Neural crest cell (in vitro differentiated cells): ENCODE data around the gene HSP90AB1. TPM values are rescaled to one million over a fixed set of nuclear protein-coding genes. Genes with fewer than 3 reads are reported as not detected.
A peak's percentile ranks its signal among the peaks of the same experiment; 100 is the strongest.

ENCODE experiments used
- DNase-seq: peaks from one replicate; pipeline ENCODE4 v3.0.0; 2021; ENCODE audit warnings: low read depth, mixed read lengths, low spot score
- H3K27ac Mint-ChIP-seq: one replicate; pipeline ENCODE4 v1.8.0; 2021; ENCODE audit warnings: mild to moderate bottlenecking, mixed read lengths; ENCODE audit not compliant: unreplicated experiment
- H3K27me3 Mint-ChIP-seq: 2 replicates; pipeline ENCODE4 v1.8.0; 2021; ENCODE audit warnings: low read depth, mild to moderate bottlenecking, mixed read lengths
- H3K36me3 Mint-ChIP-seq: 2 replicates; pipeline ENCODE4 v1.8.0; 2021; ENCODE audit warnings: low read depth, mild to moderate bottlenecking, mixed read lengths
- H3K4me1 Mint-ChIP-seq: 2 replicates; pipeline ENCODE4 v1.8.0; 2021; ENCODE audit warnings: mixed read lengths
- H3K4me3 Mint-ChIP-seq: one replicate; pipeline ENCODE4 v1.8.0; 2021; ENCODE audit warnings: mild to moderate bottlenecking, mixed read lengths
- H3K9me3 Mint-ChIP-seq: 2 replicates; pipeline ENCODE4 v1.8.0; 2021; ENCODE audit warnings: mixed read lengths
- long read RNA-seq: library from polyadenylated mRNA; unstranded; transcript quantifications from one replicate; pipeline ENCODE4 v2.0.0, GENCODE V29; 2020
- total RNA-seq: library from RNA; stranded (reverse); gene quantifications from 2 replicates; pipeline ENCODE4 v1.2.1, GENCODE V29; 2021
- TF ChIP-seq, protein P1 (sequence below): fragments of 200-600 bp; sonication (generic); conservative IDR thresholded peaks from 2 replicates; pipeline ENCODE4 v1.5.0; 2021; ENCODE audit warnings: antibody characterized with exemption, mild to moderate bottlenecking

The HSP90AB1 gene
- total RNA-seq, result 1,508 and 1,541 TPM in 2 replicates
- long read RNA-seq, transcript HSP90AB1-201 (12 exons, 2,582 nt), result minor isoform, 17 of 6,241 reads
- long read RNA-seq, transcript HSP90AB1-203 (12 exons, 2,572 nt), result major isoform, 4,580 of 6,241 reads
- long read RNA-seq, partial matches to known transcripts, result 1,575 of 6,241 reads
- long read RNA-seq, other reads (novel, unspliced or antisense), result 68 of 6,241 reads

DNA sequence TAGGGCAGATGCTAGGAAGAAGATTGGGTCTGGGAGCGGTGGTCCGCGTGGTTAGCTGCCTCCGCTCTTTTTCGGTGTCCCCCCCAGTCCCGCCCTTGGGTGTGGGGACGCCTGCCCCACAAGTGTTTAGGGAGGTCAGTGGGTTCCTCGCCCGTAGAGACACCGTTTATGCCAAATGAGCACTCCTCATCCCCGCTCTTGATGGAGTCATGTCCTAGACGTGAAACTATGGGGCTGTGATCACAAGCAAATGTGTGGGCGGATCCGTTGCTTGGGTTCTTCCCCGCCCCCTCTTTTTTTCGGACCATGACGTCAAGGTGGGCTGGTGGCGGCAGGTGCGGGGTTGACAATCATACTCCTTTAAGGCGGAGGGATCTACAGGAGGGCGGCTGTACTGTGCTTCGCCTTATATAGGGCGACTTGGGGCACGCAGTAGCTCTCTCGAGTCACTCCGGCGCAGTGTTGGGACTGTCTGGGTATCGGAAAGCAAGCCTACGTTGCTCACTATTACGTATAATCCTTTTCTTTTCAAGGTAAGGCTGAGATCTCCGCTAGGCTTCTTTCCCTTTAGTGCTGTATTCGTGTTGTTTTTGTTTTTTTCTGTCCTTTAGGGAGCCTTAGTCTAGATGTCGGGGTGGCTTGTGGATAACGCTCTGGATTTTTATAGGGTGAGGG lies at the start of gene HSP90AB1:
TSS of gene HSP90AB1 (plus strand) at position 439 of the 675 bp plus-strand sequence. CDS start 1,529 bp downstream, outside the sequence.
- Mint-ChIP-seq H3K27me3 (peaks cover 14% of the 10 kb centered on the region), H3K27ac (peak within 1 kb of the TSS; percentile 99), H3K4me1 (peaks cover 54% of the 10 kb centered on the region), H3K4me3 (peak within 1 kb of the TSS; percentile 100), H3K9me3 (no peaks in the 10 kb centered on the region), H3K36me3 (peaks cover 35% of the 10 kb centered on the region)
- DNase-seq, result peak; percentile 92
- TF ChIP-seq, protein P1, sequence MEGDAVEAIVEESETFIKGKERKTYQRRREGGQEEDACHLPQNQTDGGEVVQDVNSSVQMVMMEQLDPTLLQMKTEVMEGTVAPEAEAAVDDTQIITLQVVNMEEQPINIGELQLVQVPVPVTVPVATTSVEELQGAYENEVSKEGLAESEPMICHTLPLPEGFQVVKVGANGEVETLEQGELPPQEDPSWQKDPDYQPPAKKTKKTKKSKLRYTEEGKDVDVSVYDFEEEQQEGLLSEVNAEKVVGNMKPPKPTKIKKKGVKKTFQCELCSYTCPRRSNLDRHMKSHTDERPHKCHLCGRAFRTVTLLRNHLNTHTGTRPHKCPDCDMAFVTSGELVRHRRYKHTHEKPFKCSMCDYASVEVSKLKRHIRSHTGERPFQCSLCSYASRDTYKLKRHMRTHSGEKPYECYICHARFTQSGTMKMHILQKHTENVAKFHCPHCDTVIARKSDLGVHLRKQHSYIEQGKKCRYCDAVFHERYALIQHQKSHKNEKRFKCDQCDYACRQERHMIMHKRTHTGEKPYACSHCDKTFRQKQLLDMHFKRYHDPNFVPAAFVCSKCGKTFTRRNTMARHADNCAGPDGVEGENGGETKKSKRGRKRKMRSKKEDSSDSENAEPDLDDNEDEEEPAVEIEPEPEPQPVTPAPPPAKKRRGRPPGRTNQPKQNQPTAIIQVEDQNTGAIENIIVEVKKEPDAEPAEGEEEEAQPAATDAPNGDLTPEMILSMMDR, result no peak

DNA sequence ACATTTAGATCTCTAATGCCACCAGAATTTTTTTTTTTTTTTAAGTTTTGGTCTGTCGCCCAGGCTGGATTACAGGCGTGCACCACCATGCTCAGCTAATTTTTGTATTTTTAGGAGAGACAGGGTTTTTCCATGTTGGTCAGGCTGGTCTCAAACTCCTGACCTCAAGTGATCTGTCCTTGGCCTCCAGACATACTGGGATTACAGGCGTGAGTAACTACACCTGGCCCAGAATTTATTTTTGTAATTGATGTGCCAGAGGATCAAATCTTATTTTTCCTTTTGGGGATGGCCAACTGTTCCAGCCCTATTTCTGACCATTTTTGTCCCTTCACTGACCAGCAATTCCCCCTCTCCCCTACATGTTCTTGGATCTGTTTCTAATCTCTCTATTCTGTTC lies 48.2 kb upstream of the HSP90AB1 start:
- Mint-ChIP-seq H3K9me3 (no peaks in the 10 kb centered on the region), H3K27ac (no peak overlapping the region), H3K4me1 (peaks cover 19% of the 10 kb centered on the region), H3K27me3 (peaks cover 3% of the 10 kb centered on the region), H3K4me3 (no peak overlapping the region), H3K36me3 (no peaks in the 10 kb centered on the region)
- TF ChIP-seq, protein P1, result no peak
- DNase-seq, result no peak

DNA sequence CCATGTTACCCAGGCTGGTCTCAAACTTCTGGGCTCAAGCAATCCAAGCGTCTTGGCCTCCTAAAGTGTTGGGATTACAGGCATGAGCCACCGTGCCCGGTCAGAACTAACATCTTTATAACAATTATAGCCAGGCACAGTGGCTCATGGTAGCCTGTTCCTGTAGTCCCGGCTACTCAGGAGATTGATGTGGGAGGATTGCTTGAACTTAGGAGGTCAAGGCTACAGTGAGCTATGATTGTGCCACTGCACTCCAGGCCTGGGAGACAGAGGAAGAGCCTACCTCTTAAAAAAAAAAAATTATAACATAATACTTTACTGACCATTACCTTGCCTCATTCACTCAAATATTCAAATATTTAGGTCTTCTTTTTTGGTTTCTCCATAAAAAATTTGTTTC lies 47.0 kb upstream of the HSP90AB1 start:
- TF ChIP-seq, protein P1, result no peak
- DNase-seq, result no peak
- Mint-ChIP-seq H3K4me3 (no peak overlapping the region), H3K27me3 (peaks cover 3% of the 10 kb centered on the region), H3K9me3 (no peaks in the 10 kb centered on the region), H3K4me1 (peaks cover 19% of the 10 kb centered on the region), H3K27ac (no peak overlapping the region), H3K36me3 (no peaks in the 10 kb centered on the region)

DNA sequence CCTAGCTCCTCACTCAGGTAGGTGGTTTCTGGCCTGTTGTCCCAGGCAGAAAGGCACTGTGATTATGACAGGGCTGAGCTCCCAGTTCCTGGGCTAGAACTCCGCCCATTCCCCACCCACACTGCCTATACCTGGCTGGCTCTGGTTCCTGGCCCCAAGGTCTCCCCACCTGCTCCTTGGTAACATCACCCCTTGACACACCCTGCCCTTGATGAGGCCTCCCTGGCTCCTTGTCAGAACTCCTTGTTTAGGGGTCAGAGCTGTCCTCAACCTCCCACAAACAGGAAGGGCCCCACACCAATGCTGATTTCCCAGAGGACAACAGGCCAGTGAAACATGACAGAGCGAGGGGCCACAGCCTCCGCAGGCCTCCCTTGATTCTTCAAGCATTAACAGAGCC lies 45.7 kb upstream of the HSP90AB1 start:
- TF ChIP-seq, protein P1, result no peak
- DNase-seq, result no peak
- peak overlapping the region; percentile 43 for H3K27ac Mint-ChIP-seq
- no peaks in the 10 kb centered on the region for H3K9me3 Mint-ChIP-seq
- no peak overlapping the region for H3K4me3 Mint-ChIP-seq
- peaks cover 19% of the 10 kb centered on the region for H3K4me1 Mint-ChIP-seq
- H3K27me3 Mint-ChIP-seq, result peaks cover 3% of the 10 kb centered on the region
- no peaks in the 10 kb centered on the region for H3K36me3 Mint-ChIP-seq

DNA sequence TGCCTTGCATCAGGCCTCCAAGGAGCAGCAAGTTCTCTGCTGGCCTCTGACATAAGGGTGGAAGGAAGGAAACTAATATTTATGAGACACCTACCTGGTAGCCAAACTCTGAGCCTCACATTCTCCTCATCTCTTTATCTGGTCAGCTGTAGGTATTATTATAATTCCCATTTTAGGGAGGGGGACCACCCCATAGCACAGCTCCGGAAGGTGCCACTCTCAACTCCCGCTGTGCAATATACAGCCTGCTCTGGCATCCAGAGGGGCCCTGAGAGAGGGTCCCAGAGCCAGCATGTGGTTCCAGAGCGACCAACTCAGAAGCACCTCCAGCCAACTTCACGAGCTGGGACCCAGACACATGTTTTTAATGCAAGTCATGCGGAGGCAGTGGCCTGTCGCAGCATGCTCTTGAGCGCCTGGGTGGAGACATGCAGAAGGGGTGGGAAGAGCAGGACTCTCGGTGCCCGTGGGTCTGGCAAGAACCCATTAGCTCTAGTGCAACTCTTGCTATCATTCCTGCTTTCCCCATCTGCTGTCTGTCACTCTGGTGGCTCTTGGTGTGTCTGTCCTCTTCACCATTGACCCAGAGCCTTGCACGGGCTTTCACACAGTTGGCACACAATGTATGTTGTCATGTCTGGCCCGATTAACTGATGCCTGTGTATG lies 45.1 kb upstream of the HSP90AB1 start:
- Mint-ChIP-seq H3K4me1 (peaks cover 24% of the 10 kb centered on the region), H3K4me3 (no peak overlapping the region), H3K27me3 (peaks cover 3% of the 10 kb centered on the region), H3K36me3 (no peaks in the 10 kb centered on the region), H3K9me3 (no peaks in the 10 kb centered on the region), H3K27ac (peak overlapping the region; percentile 35)
- DNase-seq, result no peak
- TF ChIP-seq, protein P1, result no peak
